ENCODE results near the gene ATG7. TPM values are rescaled to one million over a fixed set of nuclear protein-coding genes. Genes with fewer than 3 reads are reported as not detected.

The ATG7 gene
- total and polyA plus RNA-seq, 4 donors: 7.4 to 53.8 (median 15.6) TPM

GRCh38 chr3:11250902-11251806 is 21.0 kb upstream of the ATG7 start:
- H3K9ac ChIP-seq (ENCODE audit: low read depth in 1 of 2, low read length in 2 of 2): no peak overlapping the region
- no peaks in the 10 kb centered on the region for H3K9me3 ChIP-seq (ENCODE audit: control insufficient read depth in 4 of 4, low read length in 3 of 4)
- DNase-seq (ENCODE audit: low spot score): no peak
- 63% methylated on average over 10 of the region's 10 CpGs for WGBS
- H3K36me3 ChIP-seq (ENCODE audit: control insufficient read depth in 4 of 4, insufficient read depth in 3 of 4, low read depth in 1 of 4, low read length in 3 of 4): no peaks in the 10 kb centered on the region
- H3K27me3 ChIP-seq (ENCODE audit: control insufficient read depth in 4 of 4, insufficient read depth in 4 of 4, low read length in 3 of 4): peaks cover 0 to 2% (median 0%) of the 10 kb centered on the region in 4 donors
- H3K27ac ChIP-seq (ENCODE audit: low read depth in 1 of 2, low read length in 2 of 2): no peak overlapping the region
- TF ChIP-seq TAF1 (conservative IDR thresholded peaks at IDR 0.05) (no peak), MAX (IDR thresholded peaks at IDR 0.05) (no peak), SP1 (IDR thresholded peaks at IDR 0.05) (no peak), HNF4G (IDR thresholded peaks at IDR 0.05) (no peak), RAD21 (IDR thresholded peaks at IDR 0.05) (no peak), JUND (IDR thresholded peaks at IDR 0.05) (no peak), GABPA (IDR thresholded peaks at IDR 0.05 in 1 of 2, conservative IDR thresholded peaks at IDR 0.05 in 1 of 2) (no peak), RXRA (IDR thresholded peaks at IDR 0.05) (no peak), NR2F2 (IDR thresholded peaks at IDR 0.05) (no peak), EGR1 (IDR thresholded peaks at IDR 0.05; ENCODE audit: low read depth in 2 of 2) (no peak), ZBTB33 (IDR thresholded peaks at IDR 0.05) (no peak), FOXA1 (IDR thresholded peaks at IDR 0.05) (no peak), YY1 (IDR thresholded peaks at IDR 0.05) (no peak), FOXA2 (IDR thresholded peaks at IDR 0.05) (no peak), REST (IDR thresholded peaks at IDR 0.05) (no peak), HNF4A (conservative IDR thresholded peaks at IDR 0.05) (no peak), ATF3 (IDR thresholded peaks at IDR 0.05) (no peak), CTCF (IDR thresholded peaks at IDR 0.05; ENCODE audit: low read depth, low read length, missing input control) (no peak)
- H3K4me3 ChIP-seq (ENCODE audit: low read depth in 1 of 3, low read length in 3 of 3): no peak overlapping the region
- no peaks in the 10 kb centered on the region for H3K4me1 ChIP-seq (ENCODE audit: control insufficient read depth in 4 of 4, insufficient read depth in 4 of 4, low read length in 3 of 4)
